Hepatocyte (in vitro differentiated cells): ENCODE data around the gene SPATA9. TPM values are rescaled to one million over a fixed set of nuclear protein-coding genes. Genes with fewer than 3 reads are reported as not detected.

ENCODE experiments used
- DNase-seq: peaks from one replicate; pipeline ENCODE4 v3.0.0-alpha.2; 2016; ENCODE audit warnings: low spot score
- H2AFZ ChIP-seq: fragments of 200-600 bp; sonication (generic); 2 replicates; pipeline ENCODE4 v1.6.0; 2016; ENCODE audit warnings: antibody characterized with exemption, mild to moderate bottlenecking
- H3K27ac ChIP-seq: fragments of 200-600 bp; sonication (generic); 2 replicates; pipeline ENCODE4 v1.5.1; 2016; ENCODE audit warnings: mild to moderate bottlenecking
- H3K27me3 ChIP-seq: fragments of 200-600 bp; sonication (generic); 2 replicates; pipeline ENCODE4 v1.6.1; 2016
- H3K36me3 ChIP-seq: fragments of 200-600 bp; sonication (generic); replicated peaks from 2 replicates; pipeline ENCODE4 v1.5.1; 2016; ENCODE audit warnings: low read depth; ENCODE audit not compliant: insufficient read depth
- H3K4me1 ChIP-seq: fragments of 200-600 bp; sonication (generic); 2 replicates; pipeline ENCODE4 v1.5.1; 2016; ENCODE audit warnings: mild to moderate bottlenecking, moderate library complexity; ENCODE audit not compliant: insufficient read depth
- H3K4me2 ChIP-seq: fragments of 200-600 bp; sonication (generic); 2 replicates; pipeline ENCODE4 v1.6.0; 2016
- H3K4me3 ChIP-seq: fragments of 200-600 bp; sonication (generic); 2 replicates; pipeline ENCODE4 v1.5.1; 2016; ENCODE audit warnings: mild to moderate bottlenecking
- H3K79me2 ChIP-seq: fragments of 200-600 bp; sonication (generic); 2 replicates; pipeline ENCODE4 v1.6.0; 2017; ENCODE audit warnings: mild to moderate bottlenecking
- H3K9me2 ChIP-seq: fragments of 200-600 bp; sonication (generic); replicated peaks from 2 replicates; pipeline ENCODE4 v1.6.0; 2017; ENCODE audit warnings: mild to moderate bottlenecking; ENCODE audit not compliant: insufficient read depth
- H3K9me3 ChIP-seq: fragments of 200-600 bp; sonication (generic); 2 replicates; pipeline ENCODE4 v1.5.1; 2016; ENCODE audit warnings: low read depth, mild to moderate bottlenecking
- H4K20me1 ChIP-seq: fragments of 200-600 bp; sonication (generic); 2 replicates; pipeline ENCODE4 v1.6.0; 2016; ENCODE audit warnings: mild to moderate bottlenecking; ENCODE audit not compliant: insufficient read depth, poor library complexity, severe bottlenecking
- CTCF ChIP-seq: fragments of 200-600 bp; sonication (generic); IDR thresholded peaks from 2 replicates; pipeline ENCODE4 v1.5.1; 2016; ENCODE audit warnings: antibody characterized with exemption, mild to moderate bottlenecking; ENCODE audit not compliant: poor library complexity
- EZH2 ChIP-seq: fragments of 200-600 bp; sonication (generic); IDR thresholded peaks from 2 replicates; pipeline ENCODE4 v1.6.1; 2016; ENCODE audit warnings: antibody characterized with exemption, mild to moderate bottlenecking, borderline replicate concordance
- EZH2phosphoT487 ChIP-seq: fragments of 200-600 bp; sonication (generic); IDR thresholded peaks from one replicate; pipeline ENCODE4 v1.6.1; 2018; ENCODE audit warnings: antibody characterized with exemption, mild to moderate bottlenecking, low read depth, moderate library complexity; ENCODE audit not compliant: unreplicated experiment, severe bottlenecking
- WGBS: methylation state at CpG from one replicate; pipeline ENCODE4 v1.1.6; 2016; ENCODE audit warnings: low lambda C conversion rate; ENCODE audit errors: missing lambda C conversion rate; 5-methylcytosine and 5-hydroxymethylcytosine counted together
- polyA plus RNA-seq: library from polyadenylated mRNA; unstranded; fragments of >200 nt; fragmentation: Nextera tagmentation; extraction: Ambion mirVana; gene quantifications from 2 replicates; pipeline ENCODE4 v1.2.1, GENCODE V29; 2016
- total RNA-seq: library from RNA; depleted of rRNA; stranded (reverse); fragments of >200 nt; gene quantifications from 2 replicates; pipeline ENCODE4 v1.2.3, GENCODE V29; 2014

The SPATA9 gene
- total and polyA plus RNA-seq, 2 experiments from 2014 or later = 0.33 to 1.2 TPM

- Histone ChIP-seq H2AFZ (peak overlapping the region; percentile 19), H3K36me3 (no peaks in the 10 kb centered on the region), H4K20me1 (no peaks in the 10 kb centered on the region), H3K4me3 (no peak overlapping the region), H3K9me2 (no peaks in the 10 kb centered on the region), H3K79me2 (no peaks in the 10 kb centered on the region), H3K27me3 (no peaks in the 10 kb centered on the region), H3K4me2 (peak overlapping the region; percentile 8), H3K9me3 (no peaks in the 10 kb centered on the region), H3K4me1 (no peaks in the 10 kb centered on the region), H3K27ac (peak overlapping the region; percentile 8)
- peak; percentile 49 for DNase-seq
- TF ChIP-seq EZH2phosphoT487 (no peak), CTCF (peak; percentile 94), EZH2 (no peak)
- WGBS = 14% methylated on average over 3 of the region's 3 CpGs
These were observed 18.5 kb downstream of the SPATA9 start for GRCh38 chr5:95664204-95664786.

- H3K79me2 ChIP-seq = no peaks in the 10 kb centered on the region
- no peak for DNase-seq
- no peak overlapping the region for H3K27ac ChIP-seq
- H4K20me1 ChIP-seq = no peaks in the 10 kb centered on the region
- no peaks in the 10 kb centered on the region for H3K36me3 ChIP-seq
- no peaks in the 10 kb centered on the region for H3K27me3 ChIP-seq
- no peaks in the 10 kb centered on the region for H3K4me1 ChIP-seq
- no peak overlapping the region for H2AFZ ChIP-seq
- H3K9me2 ChIP-seq = no peaks in the 10 kb centered on the region
- H3K4me3 ChIP-seq = no peak overlapping the region
- no peak for TF ChIP-seq CTCF
- TF ChIP-seq EZH2 = no peak
- TF ChIP-seq EZH2phosphoT487 = no peak
- no peak overlapping the region for H3K4me2 ChIP-seq
- no peaks in the 10 kb centered on the region for H3K9me3 ChIP-seq
These were observed 19.8 kb downstream of the SPATA9 start for GRCh38 chr5:95662946-95663345.

GRCh38 chr5:95660060-95660459 is 22.7 kb downstream of the SPATA9 start:
- no peak for DNase-seq
- no peak overlapping the region for H2AFZ ChIP-seq

More at GRCh38 chr5:95660060-95660459, 22.7 kb downstream of the SPATA9 start:
- H3K27me3 ChIP-seq = no peaks in the 10 kb centered on the region
- no peaks in the 10 kb centered on the region for H3K9me3 ChIP-seq
- H3K4me3 ChIP-seq = no peak overlapping the region
- no peaks in the 10 kb centered on the region for H3K4me1 ChIP-seq
- H3K4me2 ChIP-seq = no peak overlapping the region
- TF ChIP-seq CTCF (no peak), EZH2 (no peak), EZH2phosphoT487 (no peak)
- no peaks in the 10 kb centered on the region for H4K20me1 ChIP-seq
- H3K79me2 ChIP-seq = no peaks in the 10 kb centered on the region
- no peaks in the 10 kb centered on the region for H3K36me3 ChIP-seq
- no peaks in the 10 kb centered on the region for H3K9me2 ChIP-seq
- no peak overlapping the region for H3K27ac ChIP-seq
- 79% methylated on average over 2 of the region's 2 CpGs for WGBS
